Measurements from ENCODE around the gene KLK13.
A peak's percentile ranks its signal among the peaks of the same experiment; 100 is the strongest.

Gene KLK13, protein sequence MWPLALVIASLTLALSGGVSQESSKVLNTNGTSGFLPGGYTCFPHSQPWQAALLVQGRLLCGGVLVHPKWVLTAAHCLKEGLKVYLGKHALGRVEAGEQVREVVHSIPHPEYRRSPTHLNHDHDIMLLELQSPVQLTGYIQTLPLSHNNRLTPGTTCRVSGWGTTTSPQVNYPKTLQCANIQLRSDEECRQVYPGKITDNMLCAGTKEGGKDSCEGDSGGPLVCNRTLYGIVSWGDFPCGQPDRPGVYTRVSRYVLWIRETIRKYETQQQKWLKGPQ

DNA sequence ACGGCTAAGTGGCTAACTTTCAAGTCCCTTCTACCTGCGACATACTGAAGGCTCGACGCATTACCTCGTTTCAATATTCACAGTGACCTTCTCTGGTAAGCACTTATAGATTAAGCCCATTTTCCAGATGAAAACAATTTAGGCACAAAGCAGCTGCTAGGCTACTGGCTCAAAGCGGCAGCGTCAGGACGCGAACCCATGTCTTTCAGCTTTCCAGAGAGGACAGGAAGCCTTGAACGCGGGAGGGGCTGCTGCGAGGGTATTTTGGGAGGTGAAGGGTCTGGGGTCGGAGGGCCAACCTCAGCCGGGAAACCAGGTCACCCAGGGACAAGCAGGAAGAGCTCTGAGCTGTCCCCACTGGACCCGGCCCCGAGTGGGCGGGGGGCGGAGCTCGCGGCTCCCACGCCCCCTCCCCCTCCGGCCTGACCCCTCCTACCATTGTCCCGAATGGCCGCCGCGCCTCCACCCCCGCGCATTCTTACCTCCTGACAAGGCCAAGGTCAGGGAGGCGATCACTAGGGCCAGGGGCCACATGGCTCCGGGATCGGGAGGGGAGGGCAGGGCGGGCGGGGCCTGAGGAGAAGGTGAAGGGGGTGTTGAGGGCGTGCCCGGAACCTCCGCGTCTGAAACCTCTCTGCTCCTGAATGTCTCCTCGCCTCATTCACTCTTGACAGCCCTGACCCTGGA is at the start of gene KLK13:
TSS of gene KLK13 (minus strand) at position 559 of the 687 bp plus-strand sequence. CDS start at position 534, 25 bp downstream.
- TF ChIP-seq, protein P1, sequence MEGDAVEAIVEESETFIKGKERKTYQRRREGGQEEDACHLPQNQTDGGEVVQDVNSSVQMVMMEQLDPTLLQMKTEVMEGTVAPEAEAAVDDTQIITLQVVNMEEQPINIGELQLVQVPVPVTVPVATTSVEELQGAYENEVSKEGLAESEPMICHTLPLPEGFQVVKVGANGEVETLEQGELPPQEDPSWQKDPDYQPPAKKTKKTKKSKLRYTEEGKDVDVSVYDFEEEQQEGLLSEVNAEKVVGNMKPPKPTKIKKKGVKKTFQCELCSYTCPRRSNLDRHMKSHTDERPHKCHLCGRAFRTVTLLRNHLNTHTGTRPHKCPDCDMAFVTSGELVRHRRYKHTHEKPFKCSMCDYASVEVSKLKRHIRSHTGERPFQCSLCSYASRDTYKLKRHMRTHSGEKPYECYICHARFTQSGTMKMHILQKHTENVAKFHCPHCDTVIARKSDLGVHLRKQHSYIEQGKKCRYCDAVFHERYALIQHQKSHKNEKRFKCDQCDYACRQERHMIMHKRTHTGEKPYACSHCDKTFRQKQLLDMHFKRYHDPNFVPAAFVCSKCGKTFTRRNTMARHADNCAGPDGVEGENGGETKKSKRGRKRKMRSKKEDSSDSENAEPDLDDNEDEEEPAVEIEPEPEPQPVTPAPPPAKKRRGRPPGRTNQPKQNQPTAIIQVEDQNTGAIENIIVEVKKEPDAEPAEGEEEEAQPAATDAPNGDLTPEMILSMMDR (IDR thresholded peaks at IDR 0.05; ENCODE audit: low read depth, low read length, missing control alignments) = no peak
- H3K4me3 ChIP-seq (replicated peaks; ENCODE audit: low read depth, low read length) = no peak within 1 kb of the TSS
- DNase-seq (ENCODE audit: extremely low read depth, low read depth) = no peak

DNA sequence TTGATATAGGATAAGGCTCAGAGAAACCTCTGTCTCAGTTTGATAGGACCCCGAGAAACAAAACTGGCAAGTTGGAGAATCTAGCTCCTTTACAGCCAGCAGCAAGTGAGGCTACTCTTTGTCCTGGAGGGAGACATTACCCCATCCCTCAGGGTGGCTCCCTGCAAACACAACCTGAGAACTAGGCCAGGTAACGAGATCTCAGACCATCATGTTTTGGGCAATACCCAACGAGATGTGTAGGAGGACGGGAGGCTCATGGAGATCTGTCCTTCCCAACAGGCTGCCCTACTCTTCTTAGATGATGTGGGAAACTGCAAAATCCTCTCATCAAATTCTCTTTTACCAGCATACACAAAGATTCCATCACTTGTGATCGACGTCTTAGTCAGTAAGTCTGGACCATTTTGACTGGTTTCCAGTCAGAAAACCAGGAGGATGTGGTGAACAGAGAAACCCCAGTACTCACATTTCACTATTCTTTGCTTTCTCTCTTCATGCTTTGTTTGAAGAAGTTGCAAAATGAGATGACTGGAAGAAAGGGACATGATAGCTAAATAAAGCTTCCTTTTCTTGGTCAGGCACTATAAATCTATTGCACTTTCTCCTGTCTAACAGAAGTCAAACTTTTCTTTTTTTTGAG is 49.3 kb upstream of the KLK13 start:
- H3K4me3 ChIP-seq (replicated peaks; ENCODE audit: low read depth, low read length) = no peak overlapping the region
- TF ChIP-seq, protein P1 (IDR thresholded peaks at IDR 0.05; ENCODE audit: low read depth, low read length, missing control alignments) = no peak
- no peak for DNase-seq (ENCODE audit: extremely low read depth, low read depth)

DNA sequence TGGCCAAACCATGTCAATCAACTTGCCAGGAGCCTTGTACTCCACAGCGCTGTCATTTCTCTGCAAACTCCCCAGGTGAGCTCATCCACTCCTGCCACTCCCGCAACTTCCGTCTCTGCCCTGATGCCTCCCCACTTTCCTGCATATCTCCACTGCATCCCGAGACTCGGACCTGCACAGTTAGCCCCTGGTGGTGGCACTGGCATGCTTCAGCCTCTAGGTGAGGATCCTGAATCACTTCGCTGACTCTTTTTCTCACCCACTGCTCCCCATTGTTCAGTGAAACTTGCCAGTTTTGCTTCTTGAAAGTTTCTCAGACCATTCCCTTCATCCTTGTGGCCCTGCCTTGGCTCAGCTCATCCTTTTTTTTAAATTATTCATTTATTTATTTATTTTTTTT is 46.7 kb upstream of the KLK13 start:
- DNase-seq (ENCODE audit: extremely low read depth, low read depth) = no peak
- TF ChIP-seq, protein P1 (IDR thresholded peaks at IDR 0.05; ENCODE audit: low read depth, low read length, missing control alignments) = peak; percentile 23
- no peak overlapping the region for H3K4me3 ChIP-seq (replicated peaks; ENCODE audit: low read depth, low read length)

DNA sequence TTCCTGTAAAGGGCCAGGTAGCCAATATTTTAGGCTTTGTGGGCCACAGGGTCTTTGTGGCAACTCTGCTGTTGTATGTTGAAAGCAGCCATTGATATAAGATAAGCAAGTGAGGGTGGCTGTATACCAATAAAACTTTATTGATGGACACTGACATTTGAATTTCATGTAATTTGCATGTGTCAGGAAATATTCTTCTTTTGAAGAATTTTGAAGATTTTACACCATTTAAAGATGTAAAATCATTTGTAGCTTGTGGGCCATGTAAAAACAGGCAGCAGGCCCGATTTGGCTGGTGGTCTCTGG is 45.7 kb upstream of the KLK13 start:
- TF ChIP-seq, protein P1 (IDR thresholded peaks at IDR 0.05; ENCODE audit: low read depth, low read length, missing control alignments) = no peak
- no peak for DNase-seq (ENCODE audit: extremely low read depth, low read depth)
- no peak overlapping the region for H3K4me3 ChIP-seq (replicated peaks; ENCODE audit: low read depth, low read length)

DNA sequence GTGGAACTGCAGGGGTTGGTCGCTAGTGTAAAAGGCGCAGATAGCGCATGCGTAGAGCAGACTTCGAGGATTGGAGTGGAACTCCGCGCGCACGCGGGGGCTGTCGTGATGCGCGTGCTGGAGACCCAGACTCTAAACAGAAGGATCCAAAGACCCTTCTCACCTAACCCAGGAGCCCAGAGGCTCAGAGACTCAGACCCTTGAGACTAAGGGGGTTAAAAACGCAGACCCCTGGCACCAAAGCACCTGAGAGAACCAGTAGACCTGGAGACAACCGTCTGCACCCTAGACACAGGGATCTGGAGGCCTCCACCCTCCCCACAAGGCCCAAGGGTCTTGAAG is 43.9 kb upstream of the KLK13 start:
- no peak for DNase-seq (ENCODE audit: extremely low read depth, low read depth)
- TF ChIP-seq, protein P1 (IDR thresholded peaks at IDR 0.05; ENCODE audit: low read depth, low read length, missing control alignments) = no peak
- H3K4me3 ChIP-seq (replicated peaks; ENCODE audit: low read depth, low read length) = peak overlapping the region; percentile 89

DNA sequence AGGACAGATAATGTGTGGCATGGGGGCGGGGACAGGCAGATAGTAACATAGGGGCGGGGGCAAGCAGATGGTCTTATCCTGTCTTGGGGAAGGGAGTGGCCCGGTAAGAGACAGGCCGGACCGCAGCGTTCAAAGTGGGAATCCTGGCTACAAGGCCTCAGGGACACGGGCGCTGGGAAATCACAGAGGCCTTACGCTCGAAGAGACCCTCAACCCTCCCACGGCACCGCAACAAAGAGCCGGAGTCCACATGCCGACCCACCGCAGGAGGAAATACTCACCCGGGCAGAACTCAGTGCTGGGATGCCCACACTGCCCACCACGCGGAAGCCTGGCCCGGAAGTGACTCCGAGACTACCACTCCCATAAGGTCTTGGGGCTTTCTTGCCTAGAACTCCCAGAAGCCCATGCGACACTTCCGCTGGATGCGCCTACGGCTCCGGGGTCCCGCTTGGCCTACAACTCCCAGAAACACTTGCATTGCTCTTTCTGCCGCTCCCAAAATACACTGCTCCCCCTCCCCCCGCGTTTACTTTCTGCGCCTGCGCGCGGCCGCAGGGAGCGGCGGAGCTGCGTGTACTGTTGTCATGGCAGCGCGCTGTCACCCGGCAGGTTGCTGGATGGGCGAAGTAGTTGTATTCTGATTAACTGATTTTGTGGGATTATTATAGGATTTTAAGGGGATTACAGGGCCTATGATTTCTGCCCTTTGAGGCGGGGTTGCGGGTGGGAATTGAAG is 43.3 kb upstream of the KLK13 start, which contains the start of gene CTU1:
TSS of gene CTU1 (minus strand) at position 344 of the 739 bp plus-strand sequence. CDS start 3,840 bp downstream, outside the sequence.
- peak within 1 kb of the TSS; percentile 89 for H3K4me3 ChIP-seq (replicated peaks; ENCODE audit: low read depth, low read length)
- peak; percentile 99 for DNase-seq (ENCODE audit: extremely low read depth, low read depth)
- TF ChIP-seq, protein P1 (IDR thresholded peaks at IDR 0.05; ENCODE audit: low read depth, low read length, missing control alignments) = no peak
